AG09319 (cell line): ENCODE measurements around the gene WDFY4.

Source experiments
- DNase-seq: peaks from one replicate; pipeline ENCODE4 v3.0.0-alpha.2; 2010; ENCODE audit warnings: low read depth; ENCODE audit errors: extremely low read depth
- CTCF ChIP-seq: IDR thresholded peaks from 2 replicates; pipeline ENCODE4 v1.5.1; 2011; ENCODE audit warnings: low read depth, mild to moderate bottlenecking, inconsistent platforms, low read length, moderate library complexity

Gene WDFY4

DNA sequence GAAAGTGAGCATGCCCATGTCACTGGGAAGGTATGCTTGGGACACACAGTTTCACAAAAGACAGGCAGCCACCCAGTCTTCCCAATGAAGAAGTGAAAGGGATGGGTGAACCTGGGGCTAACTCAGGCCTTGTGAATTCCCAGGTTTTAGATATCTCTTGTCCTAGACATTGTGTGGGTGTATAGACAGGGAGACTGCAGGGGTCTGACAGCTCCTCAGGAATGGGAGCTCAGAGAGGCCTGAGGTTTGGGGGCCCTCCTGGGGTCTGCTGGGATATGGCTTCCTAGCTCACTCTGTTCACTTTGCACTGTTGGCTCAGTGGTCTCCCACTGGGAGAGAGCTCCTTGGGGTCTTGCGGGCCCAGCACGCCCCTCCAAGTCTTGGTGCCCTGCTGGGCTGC, 47.0 kb downstream of the WDFY4 start:
- no peak for TF ChIP-seq CTCF

DNA sequence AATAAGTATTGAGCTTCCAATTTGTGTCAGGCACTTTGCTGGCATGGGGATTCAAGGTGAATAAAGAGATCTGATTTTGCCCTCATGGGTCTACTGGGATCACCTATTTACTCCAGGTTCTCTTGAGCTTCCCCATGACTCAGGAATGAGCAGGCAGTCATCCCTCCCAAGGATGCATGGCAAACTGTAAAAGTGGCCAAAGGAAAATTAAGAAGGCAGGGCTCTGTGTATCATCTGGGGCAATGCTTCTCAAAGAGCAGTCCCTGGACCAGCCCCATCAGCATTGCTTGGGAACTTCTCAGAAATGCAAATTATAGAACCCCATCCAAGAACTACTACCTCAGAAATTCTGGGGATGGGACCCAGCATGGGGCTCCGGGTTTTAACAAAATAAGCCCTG, 48.7 kb downstream of the WDFY4 start:
- no peak for TF ChIP-seq CTCF
- DNase-seq: no peak

More for the DNA sequence above, 47.0 kb downstream of the WDFY4 start:
- no peak for DNase-seq

DNA sequence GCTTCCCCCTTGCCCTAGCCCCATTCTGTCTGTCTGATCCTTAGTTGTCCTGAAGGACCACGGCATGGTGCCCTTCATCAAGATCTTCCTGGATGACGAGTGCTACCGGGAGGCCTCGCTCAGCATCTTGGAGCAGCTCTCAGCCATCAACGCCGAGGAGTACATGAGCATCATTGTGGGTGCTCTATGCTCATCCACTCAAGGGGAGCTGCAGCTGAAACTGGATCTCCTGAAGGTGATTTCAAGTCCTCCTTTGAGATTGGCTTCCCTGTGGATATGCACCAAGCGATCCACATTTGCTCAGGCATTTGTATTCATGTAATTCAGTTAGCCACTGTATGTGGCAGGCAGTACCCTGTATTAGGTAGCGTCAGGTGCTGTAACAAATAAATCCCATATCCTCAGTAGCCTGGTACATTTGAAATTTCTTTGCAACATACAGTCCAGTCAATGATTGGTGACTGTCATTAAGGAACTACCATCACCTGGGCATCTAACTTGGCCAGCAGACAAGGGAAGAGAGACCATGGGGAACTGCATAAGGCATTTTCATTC, 51.2 kb downstream of the WDFY4 start:
- no peak for TF ChIP-seq CTCF

DNA sequence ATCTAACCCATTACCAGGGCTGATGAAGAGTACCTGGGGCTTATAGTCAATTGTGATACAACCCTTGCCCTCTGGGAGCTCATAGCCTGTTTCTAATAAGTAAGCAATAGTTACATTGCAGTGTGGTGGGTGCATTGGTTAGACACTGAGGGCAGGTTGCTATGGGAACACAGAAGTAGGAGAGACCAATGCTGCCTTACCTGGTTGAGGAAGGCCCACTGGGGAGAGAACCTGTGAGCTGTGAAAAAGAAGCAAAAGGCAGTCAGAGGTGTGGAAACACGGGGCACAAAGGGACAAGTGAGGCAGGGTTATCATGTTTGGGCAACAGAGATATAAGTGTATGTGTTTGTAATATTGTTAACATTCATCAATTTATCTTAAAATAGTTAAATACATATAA, 51.9 kb downstream of the WDFY4 start:
- no peak for TF ChIP-seq CTCF
- DNase-seq: no peak

More for the DNA sequence above, 51.2 kb downstream of the WDFY4 start:
- no peak for DNase-seq

DNA sequence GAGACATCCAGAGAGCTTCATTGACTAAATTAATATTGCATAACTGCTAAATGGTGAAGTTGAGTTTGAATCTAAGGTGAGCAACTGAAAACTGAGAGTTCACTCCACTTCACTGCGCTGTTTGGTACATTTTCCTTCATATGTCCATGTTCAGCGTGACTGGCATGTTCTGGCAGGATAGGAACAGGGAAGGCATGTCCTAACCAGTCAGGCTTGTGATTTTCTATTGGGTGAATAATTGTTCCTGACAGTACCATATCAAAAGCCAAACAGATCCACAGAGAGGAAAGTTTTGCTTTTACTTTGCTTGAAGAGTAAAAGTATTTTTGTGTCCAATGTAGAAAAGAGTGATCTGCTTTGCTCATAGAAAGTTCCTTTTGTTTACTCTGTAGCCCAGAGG, 53.2 kb downstream of the WDFY4 start:
- DNase-seq: no peak
- no peak for TF ChIP-seq CTCF

- TF ChIP-seq CTCF: no peak
- DNase-seq: no peak
Observed at GRCh38 chr10:48739170-48739569, 54.5 kb downstream of the WDFY4 start.

GRCh38 chr10:48740015-48740707, 55.5 kb downstream of the WDFY4 start:
- no peak for TF ChIP-seq CTCF
- no peak for DNase-seq
